ENCODE results near the gene BBX.

BBX gene

DNA sequence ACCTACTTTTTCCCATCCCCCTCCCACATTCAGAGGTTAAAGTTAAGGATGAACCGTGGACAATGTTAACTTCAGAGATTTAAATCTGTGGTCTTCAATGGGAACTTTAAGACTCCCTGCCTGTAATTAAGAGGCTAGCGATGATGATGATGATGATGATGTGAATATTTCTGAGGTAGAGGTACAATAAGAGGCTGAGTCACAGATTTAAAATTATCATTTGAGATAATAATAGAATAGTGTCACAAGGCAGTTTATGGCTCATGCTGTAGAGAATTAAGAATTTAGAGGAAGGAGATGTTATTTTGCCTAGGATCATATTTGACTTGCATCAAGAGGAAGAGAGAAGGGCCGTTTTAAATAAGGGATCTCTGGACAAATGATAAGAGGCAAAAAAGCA lies 146.2 kb downstream of the BBX start:
- Histone ChIP-seq H3K27me3 (no peaks in the 10 kb centered on the region), H3K27ac (no peak overlapping the region), H3K4me3 (no peak overlapping the region), H4K20me1 (peaks cover 0 to 4% (median 0%) of the 10 kb centered on the region in 11 experiments; a peak in 1 of 22 replicates), H3K36me3 (no peaks in the 10 kb centered on the region), H3K4me2 (no peak overlapping the region), H3K9me3 (replicated peaks in 1 of 11) (no peaks in the 10 kb centered on the region), H3K4me1 (0 out of 20 replicates have a peak, but pooled peaks cover 0 to 1% (median 0%) of the 10 kb centered on the region in 10 experiments), H3K9ac (no peak overlapping the region)
- no peak for TF ChIP-seq Cebpa-rat (IDR thresholded peaks at IDR 0.05)

DNA sequence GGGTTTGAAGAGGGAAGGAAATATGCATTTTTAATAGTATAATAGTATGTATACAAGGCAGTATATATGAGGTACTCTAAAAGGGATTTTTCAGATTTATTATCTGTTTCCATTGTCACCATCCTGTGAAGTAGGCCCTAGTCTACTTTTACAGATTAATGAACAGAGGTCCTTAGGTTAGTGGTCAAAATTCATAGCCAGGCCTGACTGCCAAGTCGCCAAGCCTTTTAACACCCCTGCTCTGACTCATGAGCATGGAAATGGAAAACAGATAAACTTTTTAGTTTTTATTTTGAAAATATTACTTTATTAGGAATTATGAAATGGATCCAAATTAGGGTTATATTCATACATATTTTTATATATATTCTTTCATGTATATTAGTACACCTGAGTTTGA lies 146.9 kb downstream of the BBX start:
- H3K27me3 ChIP-seq, result no peaks in the 10 kb centered on the region
- H3K27ac ChIP-seq, result no peak overlapping the region
- peaks cover 0 to 6% (median 1%) of the 10 kb centered on the region in 10 experiments; a peak in 10 of 20 replicates for H3K4me1 ChIP-seq
- no peaks in the 10 kb centered on the region for H3K9me3 ChIP-seq (replicated peaks in 1 of 11)
- no peak overlapping the region for H3K9ac ChIP-seq
- H4K20me1 ChIP-seq, result peaks cover 0 to 8% (median 0%) of the 10 kb centered on the region in 11 experiments; a peak in 3 of 22 replicates
- no peaks in the 10 kb centered on the region for H3K36me3 ChIP-seq
- no peak overlapping the region for H3K4me2 ChIP-seq
- H3K4me3 ChIP-seq, result no peak overlapping the region
- TF ChIP-seq Cebpa-rat (IDR thresholded peaks at IDR 0.05), result no peak

DNA sequence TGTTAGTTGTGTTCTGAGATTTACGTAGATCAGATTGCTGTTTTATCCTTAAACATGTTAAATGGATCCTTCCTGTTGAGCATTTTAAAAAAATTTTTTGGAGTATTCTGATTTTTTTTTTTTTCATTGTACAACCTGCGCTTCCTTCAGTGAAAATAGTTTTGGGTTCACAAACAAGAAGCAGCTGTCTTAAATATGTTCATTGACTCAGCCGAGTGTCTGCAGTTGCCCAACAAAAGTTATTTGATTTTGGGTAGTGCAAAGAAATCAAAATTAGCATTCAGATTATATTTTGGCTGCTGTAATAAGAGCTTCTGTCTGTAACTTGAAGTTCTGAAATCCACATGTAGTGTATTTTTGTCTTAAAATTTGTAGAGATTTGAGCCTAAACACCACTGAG lies 148.2 kb downstream of the BBX start:
- Histone ChIP-seq H3K4me1 (peaks cover 10 to 19% (median 14%) of the 10 kb centered on the region in 10 experiments), H3K4me3 (no peak overlapping the region), H4K20me1 (peaks cover 0 to 12% (median 0%) of the 10 kb centered on the region in 11 experiments; a peak in 4 of 22 replicates), H3K4me2 (no peak overlapping the region), H3K27ac (no peak overlapping the region), H3K9me3 (replicated peaks in 1 of 11) (no peaks in the 10 kb centered on the region), H3K27me3 (no peaks in the 10 kb centered on the region), H3K9ac (no peak overlapping the region), H3K36me3 (no peaks in the 10 kb centered on the region)
- no peak for TF ChIP-seq Cebpa-rat (IDR thresholded peaks at IDR 0.05)

DNA sequence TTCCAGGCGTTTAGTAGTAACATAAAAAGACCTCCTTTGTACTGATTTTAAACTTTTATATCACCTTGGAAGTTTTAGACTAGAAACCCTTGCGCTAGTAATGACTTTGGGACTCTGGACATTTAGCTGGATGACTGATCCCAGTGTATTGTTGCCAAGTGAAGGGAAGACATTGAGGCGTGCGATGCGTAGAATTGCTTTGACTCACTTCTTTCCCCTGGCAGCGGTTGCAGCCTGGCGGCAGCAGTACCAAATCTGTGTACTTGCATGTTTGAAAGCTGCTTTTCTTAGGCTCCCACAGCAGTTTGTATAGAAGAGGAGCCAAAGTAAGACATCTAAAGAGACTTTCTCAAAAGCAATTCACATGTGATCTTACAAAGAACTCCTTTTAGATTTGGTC lies 151.6 kb downstream of the BBX start:
- Histone ChIP-seq H3K4me1 (peaks cover 17 to 24% (median 20%) of the 10 kb centered on the region in 10 experiments), H3K36me3 (no peaks in the 10 kb centered on the region), H3K4me3 (no peak overlapping the region), H3K9ac (no peak overlapping the region), H3K27ac (no peak overlapping the region), H3K27me3 (no peaks in the 10 kb centered on the region), H4K20me1 (peaks cover 0 to 12% (median 0%) of the 10 kb centered on the region in 11 experiments; a peak in 4 of 22 replicates), H3K9me3 (replicated peaks in 1 of 11) (no peaks in the 10 kb centered on the region), H3K4me2 (peak overlapping the region in 4 of 11 experiments; percentile 60 to 78 (median 65); a peak in 4 of 22 replicates)
- no peak for TF ChIP-seq Cebpa-rat (IDR thresholded peaks at IDR 0.05)

GRCh38 chr3:107675233-107675900 lies 152.6 kb downstream of the BBX start:
- Histone ChIP-seq H3K9me3 (replicated peaks in 1 of 11) (peaks cover 0 to 4% (median 0%) of the 10 kb centered on the region in 11 experiments; a peak in 1 of 22 replicates), H3K27ac (peak overlapping the region in 8 of 11 experiments; percentile 0 to 51 (median 16); a peak in 8 of 22 replicates), H3K4me1 (peaks cover 17 to 27% (median 23%) of the 10 kb centered on the region in 10 experiments), H3K36me3 (0 out of 22 replicates have a peak, but pooled peaks cover 0 to 8% (median 0%) of the 10 kb centered on the region in 11 experiments), H3K9ac (peak overlapping the region in 7 of 11 experiments; percentile 15 to 54 (median 35); a peak in 9 of 22 replicates), H3K4me2 (peak overlapping the region; percentile 60 to 83 (median 67)), H3K27me3 (no peaks in the 10 kb centered on the region), H4K20me1 (peaks cover 0 to 12% (median 0%) of the 10 kb centered on the region in 11 experiments; a peak in 4 of 22 replicates), H3K4me3 (peak overlapping the region in 2 of 10 experiments; percentile 13 to 34; a peak in 2 of 20 replicates)
- no peak for TF ChIP-seq Cebpa-rat (IDR thresholded peaks at IDR 0.05)

DNA sequence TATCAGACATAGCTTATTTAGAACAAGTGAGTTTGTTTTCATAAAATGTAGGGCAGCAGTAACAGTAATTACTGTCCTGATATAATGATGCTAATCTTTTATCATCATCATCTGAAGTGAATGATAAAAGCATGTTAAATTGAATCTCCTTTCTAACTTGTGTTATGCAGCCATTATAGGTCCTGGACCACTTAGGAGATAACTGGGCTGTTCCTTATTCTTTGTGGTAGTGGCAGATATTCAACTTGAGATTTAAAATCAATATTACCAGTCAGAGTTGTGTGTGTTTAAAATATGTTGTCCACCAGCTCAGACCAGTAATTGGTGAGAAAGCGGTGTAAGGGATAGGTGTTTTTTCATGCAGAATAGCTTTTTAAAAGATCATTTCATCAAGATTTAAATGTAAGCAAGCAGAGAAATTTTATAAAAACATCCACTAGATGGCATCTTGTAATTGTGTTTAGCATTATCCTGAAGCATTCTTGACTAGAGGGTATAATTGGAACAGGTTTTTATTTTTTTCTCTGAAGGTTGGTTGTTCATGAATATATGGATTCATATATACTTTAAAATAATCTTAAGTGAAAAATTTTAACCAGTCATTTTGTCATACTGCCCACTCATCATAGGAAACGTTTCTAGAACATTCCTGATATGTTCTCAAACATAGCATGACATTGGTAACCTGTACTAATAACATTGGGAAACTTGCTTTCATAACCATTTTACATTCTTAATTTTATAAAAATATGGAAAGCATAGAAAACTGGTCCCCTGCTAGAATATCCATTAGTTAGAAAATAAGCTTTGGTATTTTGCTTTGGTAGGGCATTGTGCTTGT lies 153.9 kb downstream of the BBX start:
- H3K4me2 ChIP-seq, result peak overlapping the region in 6 of 11 experiments; percentile 18 to 83 (median 70); a peak in 5 of 22 replicates
- no peak overlapping the region for H3K27ac ChIP-seq
- H3K4me3 ChIP-seq, result no peak overlapping the region
- H3K9ac ChIP-seq, result no peak overlapping the region
- H4K20me1 ChIP-seq, result peaks cover 0 to 12% (median 0%) of the 10 kb centered on the region in 11 experiments; a peak in 4 of 22 replicates
- 0 out of 22 replicates have a peak, but pooled peaks cover 0 to 8% (median 0%) of the 10 kb centered on the region in 11 experiments for H3K36me3 ChIP-seq
- peaks cover 0 to 14% (median 0%) of the 10 kb centered on the region in 11 experiments; a peak in 5 of 22 replicates for H3K9me3 ChIP-seq (replicated peaks in 1 of 11)
- no peak for TF ChIP-seq Cebpa-rat (IDR thresholded peaks at IDR 0.05)
- no peaks in the 10 kb centered on the region for H3K27me3 ChIP-seq
- H3K4me1 ChIP-seq, result peaks cover 17 to 40% (median 23%) of the 10 kb centered on the region in 10 experiments

DNA sequence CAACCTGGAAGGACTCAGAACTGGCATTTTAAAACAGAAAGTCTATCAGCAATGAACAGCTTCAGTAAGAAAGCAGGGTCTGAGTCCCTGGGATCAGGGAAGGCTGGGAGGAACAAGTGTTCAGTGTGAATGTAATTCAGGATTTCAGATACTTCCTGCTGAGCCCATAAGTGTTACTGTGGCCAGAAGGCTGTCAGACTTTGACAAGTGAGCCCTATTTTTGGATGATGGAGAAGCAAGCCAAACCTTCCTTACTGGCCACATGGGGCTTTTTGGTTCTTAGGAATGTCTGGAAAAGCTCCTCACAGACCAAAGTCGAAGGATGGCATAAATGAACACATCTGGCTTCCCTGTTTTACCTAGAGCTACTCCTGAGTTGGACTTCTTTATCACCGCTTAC lies 157.2 kb downstream of the BBX start:
- Histone ChIP-seq H3K27ac (peak overlapping the region in 1 of 11 experiments; percentile 36; a peak in 1 of 22 replicates), H3K9ac (no peak overlapping the region), H4K20me1 (peaks cover 0 to 11% (median 0%) of the 10 kb centered on the region in 11 experiments; a peak in 4 of 22 replicates), H3K4me2 (peak overlapping the region in 3 of 11 experiments; percentile 13 to 77 (median 49); a peak in 5 of 22 replicates), H3K4me3 (no peak overlapping the region), H3K27me3 (no peaks in the 10 kb centered on the region), H3K36me3 (0 out of 22 replicates have a peak, but pooled peaks cover 0 to 8% (median 0%) of the 10 kb centered on the region in 11 experiments), H3K9me3 (replicated peaks in 1 of 11) (peaks cover 0 to 14% (median 0%) of the 10 kb centered on the region in 11 experiments; a peak in 5 of 22 replicates), H3K4me1 (peaks cover 22 to 59% (median 25%) of the 10 kb centered on the region in 10 experiments)
- no peak for TF ChIP-seq Cebpa-rat (IDR thresholded peaks at IDR 0.05)

GRCh38 chr3:107680698-107681097 lies 157.9 kb downstream of the BBX start:
- H3K27me3 ChIP-seq, result no peaks in the 10 kb centered on the region
- H3K9me3 ChIP-seq (replicated peaks in 1 of 11), result peaks cover 0 to 14% (median 0%) of the 10 kb centered on the region in 11 experiments; a peak in 5 of 22 replicates
- no peak overlapping the region for H3K9ac ChIP-seq
- peaks cover 20 to 58% (median 25%) of the 10 kb centered on the region in 10 experiments for H3K4me1 ChIP-seq
- no peak overlapping the region for H3K4me3 ChIP-seq
- H3K27ac ChIP-seq, result peak overlapping the region in 2 of 11 experiments; percentile 19 to 36; a peak in 1 of 22 replicates
- peaks cover 0 to 5% (median 0%) of the 10 kb centered on the region in 11 experiments; a peak in 3 of 22 replicates for H4K20me1 ChIP-seq
- H3K4me2 ChIP-seq, result peak overlapping the region in 3 of 11 experiments; percentile 13 to 77 (median 49); a peak in 5 of 22 replicates
- 0 out of 22 replicates have a peak, but pooled peaks cover 0 to 8% (median 0%) of the 10 kb centered on the region in 11 experiments for H3K36me3 ChIP-seq
- no peak for TF ChIP-seq Cebpa-rat (IDR thresholded peaks at IDR 0.05)

All from BLaER1 treated with 17β-estradiol and CSF1 and Interleukin-3, amounts not matched to agents 10 nM and 100 nM (cell line).